Neural progenitor cell (in vitro differentiated cells): ENCODE data around the gene CAV2. TPM values are rescaled to one million over a fixed set of nuclear protein-coding genes. Genes with fewer than 3 reads are reported as not detected.

Experiments used
- DNase-seq: peaks from one replicate; pipeline ENCODE4 v3.0.0-alpha.2; 2016; ENCODE audit warnings: low spot score
- H2AFZ ChIP-seq: fragments of 200-600 bp; sonication (generic); replicated peaks from 2 replicates; pipeline ENCODE4 v1.6.1; 2016; ENCODE audit warnings: antibody characterized with exemption
- H3F3A ChIP-seq: fragments of 200-600 bp; sonication (generic); 2 replicates; pipeline ENCODE4 v1.6.1; 2016; ENCODE audit warnings: antibody characterized with exemption, low read depth
- H3K27ac ChIP-seq: fragments of 200-600 bp; sonication (generic); 2 replicates; pipeline ENCODE4 v1.5.1; 2016; ENCODE audit warnings: mild to moderate bottlenecking
- H3K27me3 ChIP-seq: fragments of 200-600 bp; sonication (generic); 2 replicates; pipeline ENCODE4 v1.6.1; 2016; ENCODE audit warnings: mild to moderate bottlenecking, moderate library complexity
- H3K36me3 ChIP-seq: fragments of 200-600 bp; sonication (generic); 2 replicates; pipeline ENCODE4 v1.5.1; 2016
- H3K4me1 ChIP-seq: fragments of 200-600 bp; sonication (generic); 2 replicates; pipeline ENCODE4 v1.6.1; 2016; ENCODE audit warnings: mixed run types
- H3K4me2 ChIP-seq: fragments of 200-600 bp; sonication (generic); 2 replicates; pipeline ENCODE4 v1.6.1; 2016
- H3K4me3 ChIP-seq: fragments of 200-600 bp; sonication (generic); 2 replicates; pipeline ENCODE4 v1.5.1; 2016
- H3K79me2 ChIP-seq: fragments of 200-600 bp; sonication (generic); 2 replicates; pipeline ENCODE4 v1.6.1; 2016; ENCODE audit warnings: low read depth
- H3K9ac ChIP-seq: fragments of 200-600 bp; sonication (generic); 2 replicates; pipeline ENCODE4 v1.6.1; 2016
- H3K9me3 ChIP-seq: fragments of 200-600 bp; sonication (generic); 2 replicates; pipeline ENCODE4 v1.5.1; 2016; ENCODE audit warnings: low read depth
- H4K20me1 ChIP-seq: fragments of 200-600 bp; sonication (generic); 2 replicates; pipeline ENCODE4 v1.6.1; 2016; ENCODE audit warnings: low read depth
- H3K27ac Mint-ChIP-seq: 3 replicates; pipeline ENCODE4 v1.8.0; 2021; ENCODE audit warnings: mixed read lengths
- H3K27me3 Mint-ChIP-seq: 2 replicates; pipeline ENCODE4 v1.8.0; 2022; ENCODE audit warnings: low read depth, mild to moderate bottlenecking, inconsistent platforms, moderate library complexity, mixed read lengths; ENCODE audit not compliant: insufficient read depth
- H3K36me3 Mint-ChIP-seq: 3 replicates; pipeline ENCODE4 v1.8.0; 2021; ENCODE audit warnings: mixed read lengths
- H3K4me1 Mint-ChIP-seq: 3 replicates; pipeline ENCODE4 v1.8.0; 2021; ENCODE audit warnings: mixed read lengths
- H3K4me3 Mint-ChIP-seq: 3 replicates; pipeline ENCODE4 v1.8.0; 2021; ENCODE audit warnings: mild to moderate bottlenecking, moderate library complexity, mixed read lengths
- H3K9me3 Mint-ChIP-seq: 3 replicates; pipeline ENCODE4 v1.8.0; 2020; ENCODE audit warnings: mixed read lengths
- CTCF ChIP-seq: fragments of 200-600 bp; sonication (generic); IDR thresholded peaks from 2 replicates; pipeline ENCODE4 v1.5.1; 2017; ENCODE audit warnings: antibody characterized with exemption, mild to moderate bottlenecking
- EZH2 ChIP-seq: fragments of 200-600 bp; sonication (generic); IDR thresholded peaks from 2 replicates; pipeline ENCODE4 v1.6.1; 2017; ENCODE audit warnings: antibody characterized with exemption, mild to moderate bottlenecking, moderate library complexity
- EZH2phosphoT487 ChIP-seq: fragments of 200-600 bp; sonication (generic); IDR thresholded peaks from 2 replicates; pipeline ENCODE4 v1.6.1; 2017; ENCODE audit warnings: antibody characterized with exemption
- total RNA-seq: library from RNA; depleted of rRNA; stranded (reverse); fragments of >200 nt; gene quantifications from 2 replicates; pipeline ENCODE4 v1.2.3, GENCODE V29; 2015; ENCODE audit warnings: low replicate concordance

Gene CAV2
- total RNA-seq, 1 donor from 2014 or later: 0.37 TPM

GRCh38 chr7:116554911-116555310, 55.4 kb downstream of the CAV2 start:
- Histone ChIP-seq H3K36me3 (no peaks in the 10 kb centered on the region), H4K20me1 (no peaks in the 10 kb centered on the region), H3K4me1 (peaks cover 15% of the 10 kb centered on the region), H3K27ac (no peak overlapping the region), H3F3A (no peaks in the 10 kb centered on the region), H3K79me2 (no peaks in the 10 kb centered on the region), H2AFZ (no peak overlapping the region), H3K4me2 (no peak overlapping the region), H3K9ac (no peak overlapping the region), H3K9me3 (no peaks in the 10 kb centered on the region), H3K4me3 (no peak overlapping the region), H3K27me3 (no peaks in the 10 kb centered on the region)
- no peak for TF ChIP-seq EZH2phosphoT487
- TF ChIP-seq CTCF: no peak
- TF ChIP-seq EZH2: no peak
- Mint-ChIP-seq H3K27ac (no peak overlapping the region), H3K36me3 (no peaks in the 10 kb centered on the region), H3K27me3 (no peaks in the 10 kb centered on the region), H3K4me3 (no peak overlapping the region), H3K9me3 (no peaks in the 10 kb centered on the region), H3K4me1 (peaks cover 3% of the 10 kb centered on the region)
- no peak for DNase-seq

DNA sequence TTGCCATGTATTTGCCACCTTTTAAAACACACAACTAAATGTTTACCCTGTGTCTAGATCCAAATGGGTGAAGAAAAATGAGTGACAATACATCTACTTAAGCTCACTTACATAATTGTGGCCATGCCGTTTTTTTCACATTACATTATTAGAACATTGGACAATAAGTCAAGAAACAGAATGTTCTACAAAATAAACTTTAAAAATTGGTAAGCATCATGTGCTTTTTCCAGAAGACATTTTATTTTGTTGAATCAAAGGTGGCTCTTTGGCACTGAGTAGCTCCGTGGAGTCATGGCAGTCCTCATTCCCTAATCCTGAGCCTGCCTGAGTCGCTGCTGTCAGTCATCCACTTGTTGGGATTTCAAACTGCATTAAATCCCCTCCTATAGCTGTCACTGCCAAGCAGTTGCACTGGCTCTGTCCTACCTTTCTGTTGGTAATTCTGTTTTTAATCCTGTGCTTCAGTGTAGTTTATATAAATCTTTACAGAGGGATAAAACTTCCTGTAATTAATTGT, 57.6 kb downstream of the CAV2 start:
- peak; percentile 16 for DNase-seq
- Histone ChIP-seq H3K4me3 (no peak overlapping the region), H3K9me3 (no peaks in the 10 kb centered on the region), H3F3A (no peaks in the 10 kb centered on the region), H3K9ac (no peak overlapping the region), H4K20me1 (no peaks in the 10 kb centered on the region), H3K36me3 (no peaks in the 10 kb centered on the region), H2AFZ (no peak overlapping the region), H3K79me2 (no peaks in the 10 kb centered on the region), H3K27ac (no peak overlapping the region), H3K4me1 (peaks cover 22% of the 10 kb centered on the region), H3K4me2 (no peak overlapping the region), H3K27me3 (no peaks in the 10 kb centered on the region)
- H3K36me3 Mint-ChIP-seq: no peaks in the 10 kb centered on the region
- H3K27ac Mint-ChIP-seq: no peak overlapping the region
- no peaks in the 10 kb centered on the region for H3K27me3 Mint-ChIP-seq
- peaks cover 11% of the 10 kb centered on the region for H3K4me1 Mint-ChIP-seq
- no peak for TF ChIP-seq EZH2phosphoT487
- no peak for TF ChIP-seq CTCF
- no peak for TF ChIP-seq EZH2
- no peak overlapping the region for H3K4me3 Mint-ChIP-seq
- no peaks in the 10 kb centered on the region for H3K9me3 Mint-ChIP-seq

- no peaks in the 10 kb centered on the region for H3K9me3 ChIP-seq
- DNase-seq: no peak
- no peaks in the 10 kb centered on the region for H3K9me3 Mint-ChIP-seq
- no peak overlapping the region for H3K4me3 ChIP-seq
- TF ChIP-seq EZH2 (no peak), CTCF (no peak), EZH2phosphoT487 (no peak)
- H4K20me1 ChIP-seq: no peaks in the 10 kb centered on the region
- no peak overlapping the region for H3K27ac ChIP-seq
- H3K36me3 ChIP-seq: no peaks in the 10 kb centered on the region
- H3K9ac ChIP-seq: no peak overlapping the region
- no peak overlapping the region for H3K4me3 Mint-ChIP-seq
- H3K27me3 ChIP-seq: no peaks in the 10 kb centered on the region
- H3K79me2 ChIP-seq: no peaks in the 10 kb centered on the region
- H3K27ac Mint-ChIP-seq: no peak overlapping the region
- no peak overlapping the region for H2AFZ ChIP-seq
- H3K4me1 Mint-ChIP-seq: peaks cover 11% of the 10 kb centered on the region
- peaks cover 22% of the 10 kb centered on the region for H3K4me1 ChIP-seq
- no peaks in the 10 kb centered on the region for H3K36me3 Mint-ChIP-seq
- H3F3A ChIP-seq: no peaks in the 10 kb centered on the region
- no peaks in the 10 kb centered on the region for H3K27me3 Mint-ChIP-seq
- no peak overlapping the region for H3K4me2 ChIP-seq
Measured at GRCh38 chr7:116557901-116558300, 58.4 kb downstream of the CAV2 start.

Other genes starting within 250 kb of the CAV2 start
- 0.19 and 1.2 TPM in 2 replicates for gene CAV1, start 25.3 kb downstream of the CAV2 start, total RNA-seq
- 7.0 and 8.4 TPM in 2 replicates for gene MET, start 172.5 kb downstream of the CAV2 start, total RNA-seq